Panc1 (cell line): ENCODE data around the gene SPOCK1.

Source experiments
- POLR2AphosphoS5 ChIP-seq: IDR thresholded peaks from 2 replicates; pipeline ENCODE4 v1.6.1; 2012; ENCODE audit warnings: mild to moderate bottlenecking, low read depth, low read length, moderate library complexity
- SIN3A ChIP-seq: IDR thresholded peaks from 2 replicates; pipeline ENCODE4 v1.6.1; 2012; ENCODE audit warnings: low read depth, mild to moderate bottlenecking, low read length, moderate library complexity, borderline replicate concordance; ENCODE audit not compliant: insufficient read depth
- TCF7L2 ChIP-seq: IDR thresholded peaks from 2 replicates; pipeline ENCODE4 v1.6.1; 2011; ENCODE audit warnings: mild to moderate bottlenecking, low read depth, low read length, inconsistent platforms
- TF ChIP-seq, protein P1 (sequence below): fragments of 450-650 bp; IDR thresholded peaks from 2 replicates; pipeline ENCODE4 v1.5.1; 2017; ENCODE audit warnings: mild to moderate bottlenecking
- TF ChIP-seq, protein P2 (sequence below), 2 experiments: IDR thresholded peaks; 2 replicates each; pipeline ENCODE4 v1.6.1; 2011 to 2012; ENCODE audit warnings: low read depth in 2 of 2, control low read depth in 1 of 2, low read length in 1 of 2, mild to moderate bottlenecking in 1 of 2, moderate library complexity in 1 of 2; ENCODE audit not compliant: insufficient read depth in 1 of 2

DNA sequence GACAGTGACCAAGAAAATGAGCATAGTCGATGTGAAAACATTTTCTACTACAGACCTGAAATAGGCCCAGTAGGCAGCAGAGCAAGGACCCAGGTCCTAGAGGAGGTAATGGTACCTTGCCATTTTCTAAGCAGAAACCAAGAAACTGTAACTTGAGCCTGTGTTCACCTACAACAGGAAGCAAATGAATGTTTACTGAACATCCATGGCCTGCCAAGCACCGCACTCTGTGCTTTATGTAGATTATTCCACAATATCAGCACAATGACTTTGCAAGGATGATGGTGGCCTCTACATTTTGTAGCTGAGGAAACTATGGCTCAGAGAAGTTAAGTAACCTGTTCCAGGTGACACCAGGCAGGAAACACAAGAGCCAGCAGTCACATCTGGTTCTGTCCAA lies 215.3 kb downstream of the SPOCK1 start:
- TF ChIP-seq, protein P1, sequence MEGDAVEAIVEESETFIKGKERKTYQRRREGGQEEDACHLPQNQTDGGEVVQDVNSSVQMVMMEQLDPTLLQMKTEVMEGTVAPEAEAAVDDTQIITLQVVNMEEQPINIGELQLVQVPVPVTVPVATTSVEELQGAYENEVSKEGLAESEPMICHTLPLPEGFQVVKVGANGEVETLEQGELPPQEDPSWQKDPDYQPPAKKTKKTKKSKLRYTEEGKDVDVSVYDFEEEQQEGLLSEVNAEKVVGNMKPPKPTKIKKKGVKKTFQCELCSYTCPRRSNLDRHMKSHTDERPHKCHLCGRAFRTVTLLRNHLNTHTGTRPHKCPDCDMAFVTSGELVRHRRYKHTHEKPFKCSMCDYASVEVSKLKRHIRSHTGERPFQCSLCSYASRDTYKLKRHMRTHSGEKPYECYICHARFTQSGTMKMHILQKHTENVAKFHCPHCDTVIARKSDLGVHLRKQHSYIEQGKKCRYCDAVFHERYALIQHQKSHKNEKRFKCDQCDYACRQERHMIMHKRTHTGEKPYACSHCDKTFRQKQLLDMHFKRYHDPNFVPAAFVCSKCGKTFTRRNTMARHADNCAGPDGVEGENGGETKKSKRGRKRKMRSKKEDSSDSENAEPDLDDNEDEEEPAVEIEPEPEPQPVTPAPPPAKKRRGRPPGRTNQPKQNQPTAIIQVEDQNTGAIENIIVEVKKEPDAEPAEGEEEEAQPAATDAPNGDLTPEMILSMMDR: no peak
- no peak for TF ChIP-seq POLR2AphosphoS5
- no peak for TF ChIP-seq SIN3A
- TF ChIP-seq, protein P2, sequence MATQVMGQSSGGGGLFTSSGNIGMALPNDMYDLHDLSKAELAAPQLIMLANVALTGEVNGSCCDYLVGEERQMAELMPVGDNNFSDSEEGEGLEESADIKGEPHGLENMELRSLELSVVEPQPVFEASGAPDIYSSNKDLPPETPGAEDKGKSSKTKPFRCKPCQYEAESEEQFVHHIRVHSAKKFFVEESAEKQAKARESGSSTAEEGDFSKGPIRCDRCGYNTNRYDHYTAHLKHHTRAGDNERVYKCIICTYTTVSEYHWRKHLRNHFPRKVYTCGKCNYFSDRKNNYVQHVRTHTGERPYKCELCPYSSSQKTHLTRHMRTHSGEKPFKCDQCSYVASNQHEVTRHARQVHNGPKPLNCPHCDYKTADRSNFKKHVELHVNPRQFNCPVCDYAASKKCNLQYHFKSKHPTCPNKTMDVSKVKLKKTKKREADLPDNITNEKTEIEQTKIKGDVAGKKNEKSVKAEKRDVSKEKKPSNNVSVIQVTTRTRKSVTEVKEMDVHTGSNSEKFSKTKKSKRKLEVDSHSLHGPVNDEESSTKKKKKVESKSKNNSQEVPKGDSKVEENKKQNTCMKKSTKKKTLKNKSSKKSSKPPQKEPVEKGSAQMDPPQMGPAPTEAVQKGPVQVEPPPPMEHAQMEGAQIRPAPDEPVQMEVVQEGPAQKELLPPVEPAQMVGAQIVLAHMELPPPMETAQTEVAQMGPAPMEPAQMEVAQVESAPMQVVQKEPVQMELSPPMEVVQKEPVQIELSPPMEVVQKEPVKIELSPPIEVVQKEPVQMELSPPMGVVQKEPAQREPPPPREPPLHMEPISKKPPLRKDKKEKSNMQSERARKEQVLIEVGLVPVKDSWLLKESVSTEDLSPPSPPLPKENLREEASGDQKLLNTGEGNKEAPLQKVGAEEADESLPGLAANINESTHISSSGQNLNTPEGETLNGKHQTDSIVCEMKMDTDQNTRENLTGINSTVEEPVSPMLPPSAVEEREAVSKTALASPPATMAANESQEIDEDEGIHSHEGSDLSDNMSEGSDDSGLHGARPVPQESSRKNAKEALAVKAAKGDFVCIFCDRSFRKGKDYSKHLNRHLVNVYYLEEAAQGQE (IDR thresholded peaks at IDR 0.05; ENCODE audit: insufficient read depth in 1 of 2, low read depth in 2 of 2, low read length in 1 of 2): no peak
- TF ChIP-seq TCF7L2: no peak
